HepG2 (cell line): ENCODE measurements around the gene WWC2. TPM values are rescaled to one million over a fixed set of nuclear protein-coding genes. Genes with fewer than 3 reads are reported as not detected.

Source experiments
- ATAC-seq: fragments of 200-7000 bp; cut with Tn5 transposase; 3 replicates; pipeline ENCODE4 v1.9.1; 2020; ENCODE audit warnings: mild to moderate bottlenecking, moderate library complexity
- BruUV-seq: library from RNA; stranded (reverse); fragments of 400-500 nt; replicated peaks from 2 replicates; lab custom pipeline; 2021; lab: Mats Ljungman, UMichigan
- CTCF ChIA-PET: fragments of 300-600 bp; formaldehyde crosslinking; extraction: SDS; loops from one replicate; lab custom pipeline; 2021; ENCODE audit warnings: low total read pairs, inconsistent platforms, low intra/inter-chr PET ratio; lab: Yijun Ruan, JAX
- POLR2A ChIA-PET: fragments of 350-600 bp; sonication (Branson Sonifier 250); formaldehyde crosslinking; loops from one replicate; lab custom pipeline; 2020; ENCODE audit warnings: antibody characterized with exemption, inconsistent platforms; lab: Yijun Ruan, JAX
- DNase-seq: peaks from one replicate; pipeline ENCODE4 v3.0.0-alpha.2; 2015; ENCODE audit warnings: low spot score
- FAIRE-seq: peaks from 3 replicates; lab custom pipeline; 2011; peaks lifted over from hg19 to GRCh38; lab: Jason Lieb, UNC
- H2AFZ ChIP-seq: one replicate; pipeline ENCODE4 v1.6.1; 2011; ENCODE audit warnings: low read length, inconsistent platforms
- H3K27ac ChIP-seq: fragments of 300-600 bp; 3 replicates; pipeline ENCODE4 v1.8.0; 2011; ENCODE audit warnings: mixed run types, mild to moderate bottlenecking, mixed read lengths, low read length, inconsistent platforms; ENCODE audit not compliant: insufficient read depth; ENCODE audit errors: extremely low read length
- H3K27me3 ChIP-seq, 2 experiments: fragments of 200-600 bp in 1 of 2; 2 replicates in 1 of 2; 3 replicates in 1 of 2; pipeline versions ENCODE4 v1.6.0 to v1.8.0; 2011; ENCODE audit warnings: low read length in 2 of 2, mild to moderate bottlenecking in 2 of 2, moderate library complexity in 2 of 2, inconsistent platforms in 1 of 2; ENCODE audit not compliant: insufficient read depth in 2 of 2, control insufficient read depth in 1 of 2
- H3K36me3 ChIP-seq, 2 experiments: fragments of 200-600 bp in 1 of 2; replicated peaks in 1 of 2; 2 replicates in 1 of 2; 3 replicates in 1 of 2; pipeline versions ENCODE4 v1.5.1 to v1.8.0; 2011; ENCODE audit warnings: low read length in 2 of 2, inconsistent platforms in 1 of 2; ENCODE audit not compliant: insufficient read depth in 2 of 2, control insufficient read depth in 1 of 2
- H3K4me1 ChIP-seq: 2 replicates; pipeline ENCODE4 v1.5.1; 2012; ENCODE audit warnings: low read length, inconsistent platforms; ENCODE audit not compliant: insufficient read depth
- H3K4me2 ChIP-seq: 2 replicates; pipeline ENCODE4 v1.6.0; 2011; ENCODE audit warnings: low read depth, low read length, inconsistent platforms
- H3K4me3 ChIP-seq, 3 experiments: fragments of 200-600 bp in 1 of 3; sonication (generic), shearing (Covaris generic) in 1 of 3; replicated peaks in 1 of 3; 2 replicates each; pipeline ENCODE4 v1.5.1; 2011 to 2016; ENCODE audit warnings: low read length in 3 of 3, inconsistent platforms in 2 of 3, low read depth in 2 of 3, mild to moderate bottlenecking in 2 of 3, control low read depth in 1 of 3, mixed read lengths in 1 of 3; ENCODE audit not compliant: insufficient read depth in 1 of 3
- H3K79me2 ChIP-seq: one replicate; pipeline ENCODE4 v1.6.1; 2011; ENCODE audit warnings: low read length, inconsistent platforms; ENCODE audit not compliant: insufficient read depth
- H3K9ac ChIP-seq: 2 replicates; pipeline ENCODE4 v1.6.0; 2011; ENCODE audit warnings: mild to moderate bottlenecking, low read depth, low read length, inconsistent platforms; ENCODE audit not compliant: insufficient read depth
- H3K9me3 ChIP-seq: 2 replicates; pipeline ENCODE4 v1.5.1; 2012; ENCODE audit warnings: mild to moderate bottlenecking, low read length
- H4K20me1 ChIP-seq: 2 replicates; pipeline ENCODE4 v1.6.0; 2011; ENCODE audit warnings: inconsistent platforms, mild to moderate bottlenecking, low read length, moderate library complexity; ENCODE audit not compliant: insufficient read depth
- ETV6 ChIP-seq: sonication (generic); formaldehyde crosslinking; conservative IDR thresholded peaks from 2 replicates; pipeline ENCODE4 v1.4.0; 2020; ENCODE audit warnings: missing genetic modification reagents
- MED13 ChIP-seq: sonication (generic); formaldehyde crosslinking; IDR thresholded peaks from 2 replicates; pipeline ENCODE4 v1.5.0; 2020; ENCODE audit warnings: missing genetic modification reagents
- NAIF1 ChIP-seq: sonication (generic); formaldehyde crosslinking; IDR thresholded peaks from 2 replicates; pipeline ENCODE4 v1.5.0; 2020; ENCODE audit warnings: mild to moderate bottlenecking, missing genetic modification reagents, borderline replicate concordance
- NFKBIZ ChIP-seq: IDR thresholded peaks from 2 replicates; pipeline ENCODE4 v1.6.1; 2018; ENCODE audit warnings: missing genetic modification reagents, missing compliant biosample characterization
- PHB2 ChIP-seq: fragments of 450-650 bp; IDR thresholded peaks from 2 replicates; pipeline ENCODE4 v1.6.1; 2018; ENCODE audit not compliant: partially characterized antibody
- PHF8 ChIP-seq: sonication (generic); formaldehyde crosslinking; IDR thresholded peaks from 2 replicates; pipeline ENCODE4 v1.5.0; 2020; ENCODE audit warnings: missing genetic modification reagents
- SIX1 ChIP-seq: sonication (generic); formaldehyde crosslinking; IDR thresholded peaks from 2 replicates; pipeline ENCODE4 v1.4.0; 2020; ENCODE audit warnings: missing genetic modification reagents, borderline replicate concordance
- SP1 ChIP-seq, 2 experiments: fragments of 450-650 bp in 1 of 2; sonication (generic) in 1 of 2; formaldehyde crosslinking in 1 of 2; IDR thresholded peaks; 2 replicates each; pipeline versions ENCODE4 v1.4.0 to v1.6.1; 2016 to 2020; ENCODE audit warnings: missing genetic modification reagents in 1 of 2
- ZIK1 ChIP-seq: sonication (generic); formaldehyde crosslinking; IDR thresholded peaks from 2 replicates; pipeline ENCODE4 v1.5.0; 2020; ENCODE audit warnings: mild to moderate bottlenecking, low read depth, missing genetic modification reagents, borderline replicate concordance
- ZNF12 ChIP-seq: sonication (generic); formaldehyde crosslinking; IDR thresholded peaks from 2 replicates; pipeline ENCODE4 v1.5.0; 2020; ENCODE audit warnings: missing genetic modification reagents
- ZNF7 ChIP-seq: IDR thresholded peaks from 2 replicates; pipeline ENCODE4 v1.6.1; 2016; ENCODE audit warnings: missing biosample characterization, missing genetic modification reagents
- ZNF703 ChIP-seq: sonication (generic); formaldehyde crosslinking; IDR thresholded peaks from 2 replicates; pipeline ENCODE4 v1.5.1; 2020; ENCODE audit warnings: missing genetic modification reagents, mild to moderate bottlenecking, moderate library complexity, borderline replicate concordance
- ZNF768 ChIP-seq: sonication (generic); formaldehyde crosslinking; IDR thresholded peaks from 2 replicates; pipeline ENCODE4 v1.4.0; 2020; ENCODE audit warnings: missing genetic modification reagents
- ZNF816 ChIP-seq: sonication (generic); formaldehyde crosslinking; IDR thresholded peaks from 2 replicates; pipeline ENCODE4 v1.8.0; 2022; ENCODE audit warnings: missing genetic modification reagents, mild to moderate bottlenecking, borderline replicate concordance
- WGBS: methylation state at CpG from one replicate; pipeline ENCODE4 v1.1.6; 2017; ENCODE audit warnings: low lambda C conversion rate; 5-methylcytosine and 5-hydroxymethylcytosine counted together
- in situ Hi-C: cut with HindIII; loops from 2 replicates; pipeline ENCODE4 v1.10.0; 2017; ENCODE audit warnings: low pct_unique_long_range_greater_than_20kb; ENCODE audit not compliant: extremely low pct_ligation_motif_present
- intact Hi-C: fragments of 100-400 bp; cut with micrococcal nuclease; formaldehyde crosslinking; loops from one replicate; pipeline ENCODE4 v1.10.0; 2022; ENCODE audit not compliant: unreplicated experiment
- polyA plus RNA-seq, 8 experiments: library from polyadenylated mRNA; depleted of rRNA in 3 of 8; stranded (reverse) in 7 of 8; unstranded in 1 of 8; fragments of >200 nt; fragmentation: Illumina TruSeq in 4 of 8; extraction: Trizol in 4 of 8; gene quantifications; 2 replicates each; pipeline versions ENCODE4 v1.2.1 to v1.2.3, GENCODE V29; 2011 to 2016; ENCODE audit warnings: low read depth in 4 of 8, missing spikeins in 1 of 8, mixed read lengths in 1 of 8; ENCODE audit not compliant: insufficient read depth in 1 of 8
- total RNA-seq, 5 experiments: library from RNA; depleted of rRNA; stranded (reverse); fragments of >200 nt; fragmentation: Illumina TruSeq; extraction: Trizol; gene quantifications; 2 replicates each; pipeline ENCODE4 v1.2.3, GENCODE V29; 2016; ENCODE audit warnings: low read depth in 1 of 5
- TF ChIP-seq, protein P1 (sequence below): sonication (generic); formaldehyde crosslinking; IDR thresholded peaks from 2 replicates; pipeline ENCODE4 v1.4.0; 2020; ENCODE audit warnings: missing genetic modification reagents, borderline replicate concordance
- TF ChIP-seq, protein P2 (sequence below): sonication (generic); formaldehyde crosslinking; IDR thresholded peaks from 2 replicates; pipeline ENCODE4 v1.8.0; 2023; ENCODE audit warnings: mild to moderate bottlenecking, missing genetic modification reagents
- TF ChIP-seq, protein P3 (sequence below): sonication (generic); formaldehyde crosslinking; IDR thresholded peaks from 2 replicates; pipeline ENCODE4 v1.4.0; 2020; ENCODE audit warnings: low read depth, missing genetic modification reagents
- TF ChIP-seq, protein P4 (sequence below): sonication (generic); formaldehyde crosslinking; IDR thresholded peaks from 2 replicates; pipeline ENCODE4 v1.5.1; 2020; ENCODE audit warnings: mild to moderate bottlenecking, missing genetic modification reagents, borderline replicate concordance

Gene WWC2
- total and polyA plus RNA-seq, 2 of the 13 experiments (the other 11 are each of a cell fraction or from before 2014, with no cell fraction given), result 40.0 to 50.1 TPM

DNA sequence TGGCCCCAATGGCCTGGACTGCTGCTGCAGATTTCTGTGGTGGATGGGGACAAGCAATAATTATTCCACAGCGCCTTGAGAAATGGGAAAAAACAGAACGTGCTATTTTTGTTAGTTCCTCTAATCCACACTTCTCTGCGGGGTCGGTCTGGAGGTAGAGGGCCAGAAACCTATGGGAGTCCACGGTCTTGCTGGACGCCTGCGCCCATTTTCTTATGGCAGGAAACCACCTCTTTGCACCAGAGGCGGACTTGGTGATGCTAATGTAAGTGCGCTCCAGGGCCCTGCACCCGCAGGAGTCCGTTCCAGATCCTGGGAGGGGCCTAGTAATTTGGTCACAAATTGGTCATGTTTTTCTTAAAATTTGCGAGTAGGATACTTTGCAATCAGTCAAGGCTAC is 249.1 kb downstream of the WWC2 start:
- Histone ChIP-seq H3K9ac (no peak overlapping the region), H3K36me3 (no peaks in the 10 kb centered on the region), H3K4me1 (no peaks in the 10 kb centered on the region), H2AFZ (no peak overlapping the region), H3K9me3 (no peaks in the 10 kb centered on the region), H4K20me1 (no peaks in the 10 kb centered on the region), H3K4me3 (no peak overlapping the region), H3K27ac (no peak overlapping the region), H3K4me2 (no peak overlapping the region), H3K79me2 (no peaks in the 10 kb centered on the region), H3K27me3 (no peaks in the 10 kb centered on the region; a peak in 1 of 5 replicates)
- in situ Hi-C loops (no loop called here), intact Hi-C loops (no loop called here)
- DNase-seq (no peak), FAIRE-seq (no peak), ATAC-seq (no peak)
- POLR2A ChIA-PET, result no interaction called here
- BruUV-seq, result no TSS peak
- CTCF ChIA-PET, result no interaction called here
- WGBS, result 74% methylated on average over 12 of the region's 12 CpGs
- TF ChIP-seq, protein P1, sequence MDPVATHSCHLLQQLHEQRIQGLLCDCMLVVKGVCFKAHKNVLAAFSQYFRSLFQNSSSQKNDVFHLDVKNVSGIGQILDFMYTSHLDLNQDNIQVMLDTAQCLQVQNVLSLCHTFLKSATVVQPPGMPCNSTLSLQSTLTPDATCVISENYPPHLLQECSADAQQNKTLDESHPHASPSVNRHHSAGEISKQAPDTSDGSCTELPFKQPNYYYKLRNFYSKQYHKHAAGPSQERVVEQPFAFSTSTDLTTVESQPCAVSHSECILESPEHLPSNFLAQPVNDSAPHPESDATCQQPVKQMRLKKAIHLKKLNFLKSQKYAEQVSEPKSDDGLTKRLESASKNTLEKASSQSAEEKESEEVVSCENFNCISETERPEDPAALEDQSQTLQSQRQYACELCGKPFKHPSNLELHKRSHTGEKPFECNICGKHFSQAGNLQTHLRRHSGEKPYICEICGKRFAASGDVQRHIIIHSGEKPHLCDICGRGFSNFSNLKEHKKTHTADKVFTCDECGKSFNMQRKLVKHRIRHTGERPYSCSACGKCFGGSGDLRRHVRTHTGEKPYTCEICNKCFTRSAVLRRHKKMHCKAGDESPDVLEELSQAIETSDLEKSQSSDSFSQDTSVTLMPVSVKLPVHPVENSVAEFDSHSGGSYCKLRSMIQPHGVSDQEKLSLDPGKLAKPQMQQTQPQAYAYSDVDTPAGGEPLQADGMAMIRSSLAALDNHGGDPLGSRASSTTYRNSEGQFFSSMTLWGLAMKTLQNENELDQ, result no peak
- TF ChIP-seq, protein P2, sequence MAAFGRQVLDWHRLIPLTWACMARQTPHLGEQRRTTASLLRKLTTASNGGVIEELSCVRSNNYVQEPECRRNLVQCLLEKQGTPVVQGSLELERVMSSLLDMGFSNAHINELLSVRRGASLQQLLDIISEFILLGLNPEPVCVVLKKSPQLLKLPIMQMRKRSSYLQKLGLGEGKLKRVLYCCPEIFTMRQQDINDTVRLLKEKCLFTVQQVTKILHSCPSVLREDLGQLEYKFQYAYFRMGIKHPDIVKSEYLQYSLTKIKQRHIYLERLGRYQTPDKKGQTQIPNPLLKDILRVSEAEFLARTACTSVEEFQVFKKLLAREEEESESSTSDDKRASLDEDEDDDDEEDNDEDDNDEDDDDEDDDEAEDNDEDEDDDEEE, result no peak
- no peak for TF ChIP-seq ZNF7 (CRISPR knock-in tag)
- TF ChIP-seq MED13, result no peak
- TF ChIP-seq, protein P3, sequence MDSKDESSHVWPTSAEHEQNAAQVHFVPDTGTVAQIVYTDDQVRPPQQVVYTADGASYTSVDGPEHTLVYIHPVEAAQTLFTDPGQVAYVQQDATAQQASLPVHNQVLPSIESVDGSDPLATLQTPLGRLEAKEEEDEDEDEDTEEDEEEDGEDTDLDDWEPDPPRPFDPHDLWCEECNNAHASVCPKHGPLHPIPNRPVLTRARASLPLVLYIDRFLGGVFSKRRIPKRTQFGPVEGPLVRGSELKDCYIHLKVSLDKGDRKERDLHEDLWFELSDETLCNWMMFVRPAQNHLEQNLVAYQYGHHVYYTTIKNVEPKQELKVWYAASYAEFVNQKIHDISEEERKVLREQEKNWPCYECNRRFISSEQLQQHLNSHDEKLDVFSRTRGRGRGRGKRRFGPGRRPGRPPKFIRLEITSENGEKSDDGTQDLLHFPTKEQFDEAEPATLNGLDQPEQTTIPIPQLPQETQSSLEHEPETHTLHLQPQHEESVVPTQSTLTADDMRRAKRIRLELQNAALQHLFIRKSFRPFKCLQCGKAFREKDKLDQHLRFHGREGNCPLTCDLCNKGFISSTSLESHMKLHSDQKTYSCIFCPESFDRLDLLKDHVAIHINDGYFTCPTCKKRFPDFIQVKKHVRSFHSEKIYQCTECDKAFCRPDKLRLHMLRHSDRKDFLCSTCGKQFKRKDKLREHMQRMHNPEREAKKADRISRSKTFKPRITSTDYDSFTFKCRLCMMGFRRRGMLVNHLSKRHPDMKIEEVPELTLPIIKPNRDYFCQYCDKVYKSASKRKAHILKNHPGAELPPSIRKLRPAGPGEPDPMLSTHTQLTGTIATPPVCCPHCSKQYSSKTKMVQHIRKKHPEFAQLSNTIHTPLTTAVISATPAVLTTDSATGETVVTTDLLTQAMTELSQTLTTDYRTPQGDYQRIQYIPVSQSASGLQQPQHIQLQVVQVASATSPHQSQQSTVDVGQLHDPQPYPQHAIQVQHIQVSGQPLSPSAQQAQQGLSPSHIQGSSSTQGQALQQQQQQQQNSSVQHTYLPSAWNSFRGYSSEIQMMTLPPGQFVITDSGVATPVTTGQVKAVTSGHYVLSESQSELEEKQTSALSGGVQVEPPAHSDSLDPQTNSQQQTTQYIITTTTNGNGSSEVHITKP (CRISPR knock-in tag), result no peak
- TF ChIP-seq NAIF1 (CRISPR knock-in tag), result no peak
- no peak for TF ChIP-seq NFKBIZ
- no peak for TF ChIP-seq PHB2
- TF ChIP-seq SIX1 (CRISPR knock-in tag), result no peak
- TF ChIP-seq ZNF816, result no peak
- TF ChIP-seq ETV6 (CRISPR knock-in tag), result no peak
- TF ChIP-seq, protein P4, sequence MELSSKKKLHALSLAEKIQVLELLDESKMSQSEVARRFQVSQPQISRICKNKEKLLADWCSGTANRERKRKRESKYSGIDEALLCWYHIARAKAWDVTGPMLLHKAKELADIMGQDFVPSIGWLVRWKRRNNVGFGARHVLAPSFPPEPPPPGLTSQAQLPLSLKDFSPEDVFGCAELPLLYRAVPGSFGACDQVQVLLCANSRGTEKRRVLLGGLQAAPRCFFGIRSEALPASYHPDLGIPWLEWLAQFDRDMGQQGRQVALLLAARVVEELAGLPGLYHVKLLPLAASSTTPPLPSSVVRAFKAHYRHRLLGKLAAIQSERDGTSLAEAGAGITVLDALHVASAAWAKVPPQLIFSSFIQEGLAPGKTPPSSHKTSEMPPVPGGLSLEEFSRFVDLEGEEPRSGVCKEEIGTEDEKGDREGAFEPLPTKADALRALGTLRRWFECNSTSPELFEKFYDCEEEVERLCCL (CRISPR knock-in tag), result no peak
- TF ChIP-seq PHF8 (CRISPR knock-in tag), result no peak
- no peak for TF ChIP-seq ZNF703 (CRISPR knock-in tag)
- TF ChIP-seq SP1 (IDR thresholded peaks at IDR 0.05), result no peak
- TF ChIP-seq SP1 (CRISPR knock-in tag; IDR thresholded peaks at IDR 0.05), result no peak
- no peak for TF ChIP-seq ZIK1 (CRISPR knock-in tag)
- no peak for TF ChIP-seq ZNF768 (CRISPR knock-in tag)
- no peak for TF ChIP-seq ZNF12 (CRISPR knock-in tag)
